Lower leg skin (tissue), 3 donors: ENCODE measurements around the gene NELL1.

Source experiments
- CTCF ChIP-seq, 3 donors: fragments of 450-650 bp; IDR thresholded peaks; one replicate each; pipeline ENCODE4 v1.5.1; 2016; ENCODE audit warnings: antibody characterized with exemption in 3 of 3, mild to moderate bottlenecking in 3 of 3, moderate library complexity in 2 of 3
- POLR2A ChIP-seq, 2 donors: fragments of 450-650 bp; IDR thresholded peaks; one replicate each; pipeline ENCODE4 v1.6.1; 2016 to 2017; ENCODE audit warnings: antibody characterized with exemption in 2 of 2, mild to moderate bottlenecking in 1 of 2, moderate library complexity in 1 of 2

GRCh38 chr11:21612326-21612725 is 942.9 kb downstream of the NELL1 start:
- TF ChIP-seq CTCF (IDR thresholded peaks at IDR 0.05) = no peak
- TF ChIP-seq POLR2A (IDR thresholded peaks at IDR 0.05) = no peak
